Right lobe of liver (tissue), 6 donors: ENCODE data around the gene ZNF892. TPM values are rescaled to one million over a fixed set of nuclear protein-coding genes. Genes with fewer than 3 reads are reported as not detected.

Source experiments
- ATAC-seq, 4 donors: fragments of 200-7000 bp; cut with Tn5 transposase; one replicate each; pipeline ENCODE4 v1.9.1; 2020; ENCODE audit warnings: mild to moderate bottlenecking in 4 of 4, moderate library complexity in 4 of 4
- DNase-seq, 3 donors: peaks; one replicate each; pipeline ENCODE4 v3.0.0-alpha.2; 2020
- H3K27ac ChIP-seq, 3 donors: fragments of 200-600 bp; one replicate each; pipeline ENCODE4 v1.8.0; 2022
- H3K27me3 ChIP-seq, 2 donors: fragments of 200-600 bp; one replicate each; pipeline ENCODE4 v1.8.0; 2022
- H3K36me3 ChIP-seq, 4 donors: fragments of 200-600 bp; sonication (generic) in 1 of 4; one replicate each; pipeline versions ENCODE4 v1.5.1 to v1.8.0; 2017 to 2022; ENCODE audit warnings: control low read depth in 1 of 4
- H3K4me1 ChIP-seq, 4 donors: fragments of 200-600 bp; sonication (generic) in 1 of 4; one replicate each; pipeline versions ENCODE4 v1.5.1 to v1.8.0; 2017 to 2022; ENCODE audit warnings: control low read depth in 1 of 4
- H3K4me3 ChIP-seq, 3 donors: fragments of 200-600 bp; one replicate each; pipeline ENCODE4 v1.8.0; 2022
- H3K9me3 ChIP-seq, 4 donors: fragments of 200-600 bp; sonication (generic) in 1 of 4; one replicate each; pipeline versions ENCODE4 v1.5.1 to v1.8.0; 2017 to 2022; ENCODE audit warnings: control low read depth in 1 of 4
- POLR2A ChIP-seq: fragments of 450-650 bp; IDR thresholded peaks from one replicate; pipeline ENCODE4 v1.6.1; 2017; ENCODE audit warnings: antibody characterized with exemption, mild to moderate bottlenecking
- WGBS: methylation state at CpG from one replicate; pipeline ENCODE4 v1.1.6; 2018; ENCODE audit warnings: low coverage, low lambda C conversion rate; ENCODE audit not compliant: insufficient coverage; ENCODE audit errors: missing lambda C conversion rate; 5-methylcytosine and 5-hydroxymethylcytosine counted together
- intact Hi-C, 2 donors: fragments of 100-400 bp; cut with DNase I; formaldehyde crosslinking; loops; one replicate each; pipeline versions ENCODE4 v1.11.2 to v1.14.1; 2022
- long read RNA-seq: library from polyadenylated mRNA; unstranded; transcript quantifications from one replicate; pipeline ENCODE4 v2.0.0, GENCODE V29; 2019
- total RNA-seq, 6 experiments: library from RNA; depleted of rRNA in 2 of 6; stranded (reverse); fragments of >200 nt in 2 of 6; fragmentation: NEBNext Ultra II Directional in 3 of 6; extraction: Animal tissue kit (Norgen Biotek cat#: 25700) in 3 of 6; gene quantifications; one replicate each; pipeline versions ENCODE4 v1.1.0 to v1.2.4, GENCODE V29; 2016 to 2023
- TF ChIP-seq, protein P1 (sequence below), 4 donors: fragments of 200-600 bp in 3 of 4; fragments of 450-650 bp in 1 of 4; IDR thresholded peaks; one replicate each; pipeline versions ENCODE4 v1.5.1 to v1.8.0; 2016 to 2022; ENCODE audit warnings: antibody characterized with exemption in 4 of 4, mild to moderate bottlenecking in 2 of 4
- donor health status: DM: no; HTN: yes; CAD: no.
- donor health status: DM: no; HTN: no; CAD: no.
- donor health status: DM: no; HTN: no; CAD: no.
- donor health status: DM: no; HTN: yes; CAD: no.
- donor health status: DM: no; HTN: yes; CAD: no.

The ZNF892 gene
- 1 to 10 TPM in 4 of 6 experiments, under 1 TPM in 2; 0.48 to 2.3 (median 1.1) TPM for total RNA-seq
- long read RNA-seq, result 0 reads

DNA sequence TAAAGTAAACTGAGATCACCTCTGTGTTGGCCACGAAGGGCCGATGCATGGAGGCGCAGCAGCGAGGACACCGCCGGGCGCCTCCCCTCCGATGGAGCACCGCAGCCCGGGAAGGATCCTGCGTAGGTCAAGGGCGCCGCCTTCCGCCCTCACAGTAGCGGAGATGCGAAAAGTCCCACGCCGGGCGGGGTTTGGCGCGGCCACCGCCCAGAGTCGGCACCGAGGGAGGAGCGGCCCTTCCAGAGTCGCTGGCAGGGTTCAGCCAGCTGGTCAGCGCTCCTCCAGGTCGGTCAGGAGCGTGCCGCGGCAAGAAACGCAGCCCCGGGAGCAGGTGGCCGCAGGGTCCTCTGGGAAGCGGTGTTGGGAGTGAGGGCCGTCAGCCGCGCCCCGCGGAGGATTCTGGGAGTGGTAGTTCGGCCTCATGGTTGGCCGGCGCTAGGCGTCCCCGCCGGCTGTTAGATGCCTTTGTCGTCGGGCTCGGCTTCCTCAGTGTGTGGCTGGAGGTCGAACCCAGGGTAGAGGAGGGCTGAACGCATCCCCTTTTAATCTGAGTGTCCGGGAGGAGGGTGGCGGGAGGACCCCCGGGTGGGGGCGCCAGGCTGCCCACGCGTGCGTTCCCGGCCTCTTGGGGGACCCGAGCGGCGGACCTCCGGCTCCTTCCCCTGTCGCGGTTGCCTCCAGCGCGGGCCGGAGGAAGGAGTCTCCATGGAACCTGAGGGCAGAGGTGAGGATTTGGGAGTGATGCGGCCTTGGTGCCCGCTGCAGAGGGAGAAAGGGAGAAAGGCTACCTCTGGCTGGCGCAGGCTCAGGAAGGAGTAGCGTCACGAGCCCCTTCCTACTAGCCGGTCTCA, at the start of gene ZNF892:
Gene ZNF892, plus strand, starts transcription at position 411 of the 851 bp plus-strand sequence. Its CDS starts 295 bp downstream, at position 706.
- Histone ChIP-seq H3K4me1 (no peaks in the 10 kb centered on the region), H3K9me3 (peaks cover 0 to 12% (median 0%) of the 10 kb centered on the region in 4 donors), H3K4me3 (peak within 1 kb of the TSS; percentile 52 to 83 (median 61)), H3K27ac (peak within 1 kb of the TSS in 2 of 3 donors; percentile 60 to 66), H3K36me3 (peaks cover 0 to 5% (median 0%) of the 10 kb centered on the region in 4 donors), H3K27me3 (no peaks in the 10 kb centered on the region)
- intact Hi-C loops, result no loop called here
- TF ChIP-seq POLR2A, result no peak
- TF ChIP-seq, protein P1, sequence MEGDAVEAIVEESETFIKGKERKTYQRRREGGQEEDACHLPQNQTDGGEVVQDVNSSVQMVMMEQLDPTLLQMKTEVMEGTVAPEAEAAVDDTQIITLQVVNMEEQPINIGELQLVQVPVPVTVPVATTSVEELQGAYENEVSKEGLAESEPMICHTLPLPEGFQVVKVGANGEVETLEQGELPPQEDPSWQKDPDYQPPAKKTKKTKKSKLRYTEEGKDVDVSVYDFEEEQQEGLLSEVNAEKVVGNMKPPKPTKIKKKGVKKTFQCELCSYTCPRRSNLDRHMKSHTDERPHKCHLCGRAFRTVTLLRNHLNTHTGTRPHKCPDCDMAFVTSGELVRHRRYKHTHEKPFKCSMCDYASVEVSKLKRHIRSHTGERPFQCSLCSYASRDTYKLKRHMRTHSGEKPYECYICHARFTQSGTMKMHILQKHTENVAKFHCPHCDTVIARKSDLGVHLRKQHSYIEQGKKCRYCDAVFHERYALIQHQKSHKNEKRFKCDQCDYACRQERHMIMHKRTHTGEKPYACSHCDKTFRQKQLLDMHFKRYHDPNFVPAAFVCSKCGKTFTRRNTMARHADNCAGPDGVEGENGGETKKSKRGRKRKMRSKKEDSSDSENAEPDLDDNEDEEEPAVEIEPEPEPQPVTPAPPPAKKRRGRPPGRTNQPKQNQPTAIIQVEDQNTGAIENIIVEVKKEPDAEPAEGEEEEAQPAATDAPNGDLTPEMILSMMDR (IDR thresholded peaks at IDR 0.05), result peak; percentile 35 to 58 (median 40)
- DNase-seq (peak; percentile 93 to 96 (median 94)), ATAC-seq (peak; percentile 98 to 99 (median 99))
- WGBS, result 4% methylated on average over 12 of the region's 74 CpGs

DNA sequence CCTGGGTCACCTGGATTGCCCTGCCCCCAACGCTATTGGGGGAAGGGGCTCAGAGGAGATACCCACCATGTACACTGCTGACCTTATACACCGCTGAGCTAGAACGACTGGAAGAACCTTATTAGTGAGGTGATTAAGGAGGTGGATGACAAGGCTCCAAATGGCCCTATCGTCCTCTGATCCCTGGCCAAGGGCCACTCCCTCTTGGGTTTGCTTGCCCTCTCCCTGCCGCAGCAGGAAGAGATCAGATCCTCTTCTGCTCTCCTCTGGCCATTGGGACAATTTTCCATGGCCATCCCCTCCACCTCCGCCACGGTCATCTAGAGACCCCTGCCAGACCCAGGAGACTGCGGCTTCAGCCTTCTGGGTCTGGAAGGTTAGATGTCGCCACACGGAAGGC, 48.9 kb upstream of the ZNF892 start:
- DNase-seq (no peak), ATAC-seq (no peak)
- peaks cover 0 to 3% (median 1%) of the 10 kb centered on the region in 4 donors for H3K36me3 ChIP-seq
- intact Hi-C loops, result no loop called here
- H3K27me3 ChIP-seq, result no peaks in the 10 kb centered on the region
- peak overlapping the region; percentile 60 to 70 (median 66) for H3K4me3 ChIP-seq
- 92% methylated on average over 3 of the region's 10 CpGs for WGBS
- H3K27ac ChIP-seq, result no peak overlapping the region
- peaks cover 0 to 3% (median 0%) of the 10 kb centered on the region in 4 donors for H3K9me3 ChIP-seq
- TF ChIP-seq, protein P1 (IDR thresholded peaks at IDR 0.05), result no peak
- TF ChIP-seq POLR2A, result no peak
- H3K4me1 ChIP-seq, result peaks cover 0 to 7% (median 0%) of the 10 kb centered on the region in 4 donors

DNA sequence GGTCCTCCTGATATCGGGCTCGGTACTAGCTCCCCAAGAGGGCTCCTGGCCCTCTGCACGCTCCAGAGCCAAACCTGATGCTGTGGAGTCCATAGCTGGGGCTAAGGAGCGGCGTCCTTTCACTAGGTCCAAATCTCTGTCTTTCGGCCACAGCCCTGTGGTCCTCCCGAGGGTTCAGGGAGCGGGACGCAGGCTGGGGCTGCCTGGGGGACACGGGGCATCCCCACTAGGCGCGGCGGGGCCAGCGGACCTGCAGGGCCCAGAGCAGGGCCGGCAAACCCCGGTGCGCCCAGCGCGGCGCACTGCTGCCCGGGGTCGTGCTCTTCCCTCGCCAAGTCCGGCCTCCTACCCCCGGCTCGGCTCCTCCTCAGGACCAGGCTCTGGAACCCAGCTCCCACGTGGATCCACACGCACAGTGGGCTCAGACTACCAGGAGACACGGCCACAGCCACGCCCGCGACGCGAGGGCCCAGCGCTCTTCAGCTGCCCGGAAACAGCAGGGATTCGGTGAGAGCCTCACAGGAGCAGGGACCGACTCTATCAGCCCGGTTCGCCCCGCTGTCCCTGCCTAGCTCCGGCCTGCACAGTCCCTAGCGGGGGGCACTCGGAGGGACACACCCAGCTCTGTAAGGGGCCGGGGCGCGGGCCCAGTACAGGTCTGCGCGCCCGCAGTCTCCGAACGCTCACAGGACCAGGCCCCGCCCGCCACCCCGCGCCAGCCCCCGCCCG, 48.3 kb upstream of the ZNF892 start:
- WGBS, result 11% methylated on average over 3 of the region's 58 CpGs
- TF ChIP-seq POLR2A, result no peak
- TF ChIP-seq, protein P1 (IDR thresholded peaks at IDR 0.05), result no peak
- Histone ChIP-seq H3K27ac (peak overlapping the region; percentile 15 to 54 (median 40)), H3K4me3 (peak overlapping the region; percentile 60 to 70 (median 66)), H3K4me1 (peaks cover 0 to 8% (median 0%) of the 10 kb centered on the region in 4 donors), H3K27me3 (no peaks in the 10 kb centered on the region), H3K36me3 (peaks cover 0 to 3% (median 1%) of the 10 kb centered on the region in 4 donors), H3K9me3 (peaks cover 0 to 3% (median 0%) of the 10 kb centered on the region in 4 donors)
- DNase-seq, result peak; percentile 48 to 66 (median 63)
- peak; percentile 61 to 70 (median 64) for ATAC-seq
- intact Hi-C loops, result no loop called here

DNA sequence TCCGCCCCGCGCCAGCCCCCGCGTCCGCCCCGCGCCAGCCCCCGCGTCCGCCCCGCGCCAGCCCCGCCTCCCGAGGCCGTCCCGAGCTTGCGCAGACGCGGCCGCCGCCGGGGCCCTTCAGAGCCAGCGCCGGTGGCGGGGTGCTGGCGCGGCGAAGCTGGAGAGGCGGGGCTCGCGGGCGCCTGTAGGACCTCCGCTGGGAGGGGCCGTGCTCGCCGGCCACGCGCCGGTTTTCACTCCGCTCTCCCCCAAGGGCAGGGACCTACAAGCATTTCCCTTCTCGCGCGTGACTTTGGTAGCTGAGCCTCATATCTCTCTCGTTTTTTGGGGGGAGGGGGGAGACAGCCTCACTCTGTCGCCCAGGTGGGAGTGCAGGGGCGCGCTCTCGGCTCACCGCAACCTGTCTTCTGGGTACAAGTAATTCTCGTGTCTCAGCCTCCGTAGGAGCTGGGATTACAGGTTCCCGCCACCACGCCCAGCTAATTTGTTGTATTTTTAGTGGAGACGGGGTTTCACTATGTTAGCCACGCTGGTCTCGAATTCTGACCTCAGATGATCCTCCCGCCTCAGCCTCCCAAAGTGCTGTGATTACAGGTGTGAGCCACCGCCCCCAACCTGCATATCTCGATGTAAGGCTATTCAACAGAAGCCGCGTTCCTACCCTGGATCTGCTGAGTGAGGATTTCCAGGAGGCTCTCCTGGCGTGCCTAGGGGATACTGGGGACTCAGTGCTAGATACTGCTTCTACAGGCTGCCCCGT, 47.5 kb upstream of the ZNF892 start, which contains the start of gene ZNF514:
Gene ZNF514, minus strand, starts transcription at position 159 of the 760 bp plus-strand sequence. CDS start 6,595 bp downstream, outside the sequence.
- intact Hi-C loops, result no loop called here
- H3K4me3 ChIP-seq, result peak within 1 kb of the TSS; percentile 60 to 70 (median 66)
- H3K9me3 ChIP-seq, result peaks cover 0 to 3% (median 0%) of the 10 kb centered on the region in 4 donors
- TF ChIP-seq, protein P1 (IDR thresholded peaks at IDR 0.05), result no peak
- TF ChIP-seq POLR2A, result peak; percentile 26
- WGBS, result 32% methylated on average over 3 of the region's 64 CpGs
- H3K4me1 ChIP-seq, result peaks cover 0 to 16% (median 0%) of the 10 kb centered on the region in 4 donors
- ATAC-seq (peak; percentile 95 to 97 (median 96)), DNase-seq (peak; percentile 79 to 84 (median 82))
- peak within 1 kb of the TSS; percentile 15 to 54 (median 40) for H3K27ac ChIP-seq
- H3K27me3 ChIP-seq, result no peaks in the 10 kb centered on the region
- H3K36me3 ChIP-seq, result peaks cover 0 to 3% (median 1%) of the 10 kb centered on the region in 4 donors
